Peyer's patch (tissue), 4 donors: Measurements from ENCODE around the gene MYO18B.

Source experiments
- POLR2A ChIP-seq, 2 donors: fragments of 450-650 bp; IDR thresholded peaks; one replicate each; pipeline ENCODE4 v1.5.1; 2017; ENCODE audit warnings: antibody characterized with exemption in 2 of 2, mild to moderate bottlenecking in 2 of 2, moderate library complexity in 2 of 2
- TF ChIP-seq, protein P1 (sequence below), 6 experiments: fragments of 450-650 bp in 4 of 6; fragments of 200-600 bp in 2 of 6; sonication (generic) in 1 of 6; IDR thresholded peaks; one replicate each; pipeline ENCODE4 v1.5.1; 2017 to 2019; ENCODE audit warnings: antibody characterized with exemption in 6 of 6, mild to moderate bottlenecking in 3 of 6, moderate library complexity in 1 of 6

DNA sequence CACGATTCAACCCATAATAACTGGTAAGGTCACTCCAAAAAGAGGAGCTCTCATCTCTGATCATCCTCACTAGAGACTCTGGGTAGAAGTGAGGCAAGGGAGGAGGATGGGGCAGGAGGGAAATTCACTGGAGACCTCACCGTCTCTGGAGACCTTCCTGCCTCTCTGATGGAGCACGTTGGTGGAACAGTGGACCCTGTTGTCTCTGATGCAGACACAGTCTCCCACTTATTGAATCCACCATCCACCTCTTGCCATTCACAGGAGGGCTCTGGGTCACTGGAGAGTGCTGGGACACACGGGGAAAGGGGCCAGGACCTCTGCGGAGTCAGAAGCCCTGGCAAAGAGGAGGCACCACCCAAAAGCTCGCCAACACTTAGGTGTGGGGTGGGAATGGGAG is 289.7 kb downstream of the MYO18B start:
- TF ChIP-seq, protein P1, sequence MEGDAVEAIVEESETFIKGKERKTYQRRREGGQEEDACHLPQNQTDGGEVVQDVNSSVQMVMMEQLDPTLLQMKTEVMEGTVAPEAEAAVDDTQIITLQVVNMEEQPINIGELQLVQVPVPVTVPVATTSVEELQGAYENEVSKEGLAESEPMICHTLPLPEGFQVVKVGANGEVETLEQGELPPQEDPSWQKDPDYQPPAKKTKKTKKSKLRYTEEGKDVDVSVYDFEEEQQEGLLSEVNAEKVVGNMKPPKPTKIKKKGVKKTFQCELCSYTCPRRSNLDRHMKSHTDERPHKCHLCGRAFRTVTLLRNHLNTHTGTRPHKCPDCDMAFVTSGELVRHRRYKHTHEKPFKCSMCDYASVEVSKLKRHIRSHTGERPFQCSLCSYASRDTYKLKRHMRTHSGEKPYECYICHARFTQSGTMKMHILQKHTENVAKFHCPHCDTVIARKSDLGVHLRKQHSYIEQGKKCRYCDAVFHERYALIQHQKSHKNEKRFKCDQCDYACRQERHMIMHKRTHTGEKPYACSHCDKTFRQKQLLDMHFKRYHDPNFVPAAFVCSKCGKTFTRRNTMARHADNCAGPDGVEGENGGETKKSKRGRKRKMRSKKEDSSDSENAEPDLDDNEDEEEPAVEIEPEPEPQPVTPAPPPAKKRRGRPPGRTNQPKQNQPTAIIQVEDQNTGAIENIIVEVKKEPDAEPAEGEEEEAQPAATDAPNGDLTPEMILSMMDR (IDR thresholded peaks at IDR 0.05): no peak
- no peak for TF ChIP-seq POLR2A (IDR thresholded peaks at IDR 0.05)
